DMS53 treated with DMSO at 0.1 percent for 48 hours (cell line): ENCODE results near the gene C19orf67.
"Not testable (repeated sequence)": the region's sequence is repeated elsewhere in the genome, so short reads cannot be mapped to it uniquely, and the experiment has no call there.

ENCODE experiments used
- DNase-seq: peaks from one replicate; lab custom pipeline; 2025; ENCODE audit not compliant: unreplicated experiment; lab: John Stamatoyannopoulos, UW

Gene C19orf67

GRCh38 chr19:14058182-14059092 lies 27.1 kb downstream of the C19orf67 start:
- no peak for DNase-seq

DNA sequence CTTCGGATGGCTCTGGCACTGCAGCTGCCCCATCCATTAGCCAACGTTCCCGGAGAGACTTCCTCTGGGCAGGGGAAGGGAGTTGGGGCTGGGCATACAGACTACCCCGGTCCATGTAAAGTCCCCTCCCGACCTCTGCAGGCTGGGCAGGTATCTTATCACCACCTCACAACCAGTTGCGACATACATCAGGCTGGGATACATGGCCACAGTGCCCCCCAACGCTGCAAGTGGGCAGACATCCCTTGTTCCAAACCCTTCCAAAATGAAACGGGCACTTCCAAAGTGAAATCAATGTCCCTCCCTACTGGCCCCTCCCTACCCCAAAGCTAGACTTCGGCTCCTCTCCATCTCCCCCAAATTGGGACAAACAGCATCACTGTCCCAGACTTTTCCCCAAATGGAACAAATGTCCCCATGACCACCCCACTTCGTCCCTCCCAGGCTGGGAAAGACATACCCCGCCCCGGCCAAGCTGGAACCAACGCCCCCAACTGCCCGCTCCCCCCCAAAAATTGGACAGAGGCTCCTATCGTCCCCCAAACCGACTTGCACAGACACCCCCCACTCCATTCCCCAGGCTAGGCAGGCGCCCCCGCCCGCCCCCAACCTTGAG lies 28.7 kb downstream of the C19orf67 start:
- no peak for DNase-seq

- DNase-seq, result no peak
Observed at GRCh38 chr19:14056069-14056666, 29.4 kb downstream of the C19orf67 start.

DNA sequence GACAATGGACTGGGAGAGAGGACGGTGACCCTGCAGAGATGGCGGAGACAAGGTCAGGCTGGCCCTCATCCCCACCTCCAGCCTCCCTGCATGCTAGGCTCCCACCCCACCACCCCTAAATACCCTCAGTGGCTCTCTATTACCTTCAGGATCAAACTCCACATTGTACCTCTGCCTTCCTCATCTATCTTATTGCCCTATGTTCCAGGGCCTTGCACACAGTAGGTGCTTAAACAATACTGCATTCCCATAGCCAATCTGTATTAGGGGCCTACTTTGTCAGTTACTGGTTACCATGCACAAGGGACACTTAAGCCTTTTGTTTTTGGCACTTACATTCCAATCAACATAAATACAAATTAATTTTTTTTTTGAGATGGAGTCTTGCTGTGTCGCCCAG lies 30.2 kb downstream of the C19orf67 start:
- no peak for DNase-seq

DNA sequence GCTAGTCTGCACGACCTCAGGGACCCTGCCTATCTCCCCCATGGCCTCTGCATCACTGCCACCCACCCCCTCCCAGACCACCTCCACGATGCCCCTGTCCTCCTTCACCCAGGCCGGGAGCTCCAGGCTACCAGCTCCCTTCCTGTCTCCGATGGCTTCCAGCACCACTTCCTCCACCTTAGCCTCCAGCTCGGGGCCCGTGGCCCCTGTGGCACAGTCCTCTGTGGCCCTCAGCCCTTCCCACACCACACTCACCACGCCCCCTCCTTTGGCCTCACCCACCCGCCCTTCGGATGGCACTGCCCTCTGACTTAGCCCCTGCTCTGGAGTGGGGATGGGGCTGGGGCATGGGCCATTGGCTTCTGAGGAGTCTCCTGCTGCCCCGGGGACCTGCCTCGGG lies 30.9 kb downstream of the C19orf67 start:
- DNase-seq, result no peak

DNA sequence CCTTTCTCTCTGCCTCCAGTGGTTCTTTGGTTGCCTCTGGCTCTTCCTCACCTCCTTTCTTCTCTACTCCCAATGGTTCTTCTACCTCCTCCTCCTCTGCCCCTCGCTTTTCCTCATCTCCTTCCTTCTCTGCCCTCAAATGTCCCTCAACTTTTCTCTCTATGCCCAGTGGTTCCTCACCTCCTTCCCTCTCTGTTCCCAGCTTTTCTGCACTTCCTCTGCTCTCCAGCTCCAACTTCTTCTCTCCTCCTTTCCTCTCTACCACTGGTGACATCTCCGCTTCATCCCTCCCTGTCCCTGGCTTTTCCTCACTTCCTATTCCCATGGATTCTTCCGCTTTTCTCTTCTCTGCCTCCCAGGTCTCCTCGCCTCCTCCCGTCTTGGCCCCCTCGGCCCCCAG lies 31.5 kb downstream of the C19orf67 start:
- no peak for DNase-seq

- no peak for DNase-seq
Observed at GRCh38 chr19:14053500-14053899, 32.1 kb downstream of the C19orf67 start.

- DNase-seq, result no peak
Observed at GRCh38 chr19:14053032-14053431, 32.6 kb downstream of the C19orf67 start.

GRCh38 chr19:14052470-14052869 lies 33.1 kb downstream of the C19orf67 start:
- no peak for DNase-seq

DNA sequence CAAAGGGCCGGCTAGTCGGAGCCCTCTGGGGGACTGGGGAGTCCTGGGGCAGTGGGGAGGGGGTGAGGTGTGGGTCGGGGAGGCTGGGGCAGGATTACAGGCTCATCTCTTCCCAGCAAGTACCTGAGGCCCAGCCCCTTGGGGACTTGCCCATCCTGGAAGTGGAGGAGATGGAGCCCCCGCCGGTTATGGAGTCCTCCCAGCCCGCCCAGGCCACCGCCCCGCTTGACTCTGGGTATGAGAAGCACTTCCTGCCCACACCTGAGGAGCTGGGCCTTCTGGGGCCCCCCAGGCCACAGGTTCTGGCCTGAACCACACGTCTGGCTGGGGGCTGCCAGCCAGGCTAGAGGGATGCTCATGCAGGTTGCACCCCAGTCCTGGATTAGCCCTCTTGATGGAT lies 33.6 kb downstream of the C19orf67 start:
- DNase-seq, result no peak

DNA sequence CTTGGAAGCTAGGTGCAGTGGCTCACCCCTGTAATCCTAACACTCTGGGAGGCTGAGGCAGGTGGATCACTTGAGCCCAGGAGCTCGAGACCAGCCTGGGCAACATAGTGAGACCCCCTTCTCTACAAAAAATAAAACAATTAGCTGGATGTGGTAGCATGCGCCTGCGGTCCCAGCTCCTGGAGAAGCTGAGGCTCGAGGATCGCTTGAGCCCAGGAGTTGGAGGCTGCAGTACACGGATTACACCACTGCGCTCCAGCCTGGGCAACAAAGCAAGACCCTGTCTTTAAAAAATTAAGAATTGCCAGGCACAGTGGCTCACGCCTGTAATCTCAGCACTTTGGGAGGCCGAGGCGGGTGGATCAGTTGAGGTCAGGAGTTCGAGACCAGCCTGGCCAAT lies 34.6 kb downstream of the C19orf67 start:
- not testable (repeated sequence) for DNase-seq

DNA sequence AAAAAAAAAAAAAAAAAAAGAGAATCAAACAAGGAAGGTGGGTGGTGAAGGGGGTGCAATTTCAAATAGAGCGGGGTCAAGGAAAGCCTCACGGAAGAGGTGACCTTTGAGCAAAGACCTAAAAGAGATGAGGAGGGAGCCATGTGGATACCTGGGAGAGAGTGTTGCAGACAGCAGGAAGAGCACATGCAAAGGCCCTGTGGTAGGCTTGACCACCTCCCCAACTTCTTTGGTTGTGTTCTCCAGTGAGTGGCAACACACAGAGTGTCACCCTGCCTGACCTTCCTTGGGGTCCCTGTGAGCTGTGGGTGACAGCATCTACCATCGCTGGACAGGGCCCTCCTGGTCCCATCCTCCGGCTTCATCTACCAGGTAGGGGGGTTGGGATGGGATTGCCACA lies 35.1 kb downstream of the C19orf67 start:
- no peak for DNase-seq

GRCh38 chr19:14048443-14049153 lies 37.0 kb downstream of the C19orf67 start:
- DNase-seq, result peak; percentile 27

DNA sequence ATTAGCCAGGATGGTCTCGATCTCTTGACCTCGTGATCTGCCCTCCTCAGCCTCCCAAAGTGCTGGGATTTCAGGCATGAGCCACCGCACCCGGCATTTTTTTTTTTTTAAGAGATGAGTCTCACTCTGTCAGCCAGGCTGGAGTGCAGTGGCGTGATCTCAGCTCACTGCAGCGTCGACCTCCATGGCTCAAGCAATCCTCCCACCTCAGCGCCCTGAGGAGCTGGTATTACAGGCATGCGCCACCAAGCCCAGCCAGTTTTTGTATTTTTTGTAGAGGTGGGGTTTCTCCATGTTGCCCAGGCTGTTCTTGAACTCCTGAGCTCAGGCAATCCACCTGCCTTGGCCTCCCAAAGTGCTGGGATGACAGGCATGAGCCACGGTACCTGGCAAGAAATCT lies 37.7 kb downstream of the C19orf67 start:
- DNase-seq, result not testable (repeated sequence)

DNA sequence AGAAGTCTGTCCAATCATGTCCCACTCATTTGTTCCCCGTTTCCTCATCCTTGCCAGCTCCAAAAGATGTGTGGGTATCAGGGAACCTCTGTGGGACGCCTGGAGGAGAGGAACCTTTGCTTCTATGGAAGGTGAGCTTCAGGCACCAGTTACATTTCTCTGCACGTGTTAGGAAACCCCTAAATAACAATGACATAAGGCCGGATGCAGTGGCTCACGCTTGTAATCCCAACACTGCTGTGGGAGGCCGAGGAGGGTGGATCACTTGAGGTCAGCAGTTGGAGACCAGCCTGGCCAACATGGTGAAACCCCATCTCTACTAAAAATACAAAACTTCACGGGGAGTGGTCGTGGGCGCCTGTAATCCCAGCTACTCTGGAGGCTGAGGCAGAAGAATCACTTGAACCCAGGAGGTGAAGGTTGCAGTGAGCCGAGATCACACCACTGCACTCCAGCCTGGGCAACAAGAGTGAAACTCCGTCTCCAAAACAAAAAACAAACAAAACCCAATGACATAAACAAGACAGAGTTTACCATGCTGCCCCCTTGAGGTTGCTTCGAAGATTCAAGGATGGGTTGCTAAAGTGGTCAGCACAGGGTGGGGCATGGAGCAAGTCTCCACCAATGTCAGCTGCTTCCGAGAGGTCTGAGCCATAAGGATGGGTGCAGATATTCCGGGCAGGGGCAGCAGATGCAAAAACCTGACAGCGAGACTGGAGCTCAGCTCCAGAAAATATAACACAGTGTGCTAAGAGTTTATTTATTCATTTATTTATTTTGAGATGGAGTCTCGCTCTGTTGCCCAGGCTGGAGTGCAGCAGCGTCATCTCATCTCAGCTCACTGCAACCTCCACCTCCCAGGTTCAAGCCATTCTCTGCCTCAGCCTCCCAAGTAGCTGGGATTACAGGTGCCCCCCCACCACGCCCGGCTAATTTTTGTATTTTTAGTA lies 42.6 kb downstream of the C19orf67 start:
- DNase-seq, result not testable (repeated sequence)

GRCh38 chr19:14039181-14039580 lies 46.4 kb downstream of the C19orf67 start:
- no peak for DNase-seq

DNA sequence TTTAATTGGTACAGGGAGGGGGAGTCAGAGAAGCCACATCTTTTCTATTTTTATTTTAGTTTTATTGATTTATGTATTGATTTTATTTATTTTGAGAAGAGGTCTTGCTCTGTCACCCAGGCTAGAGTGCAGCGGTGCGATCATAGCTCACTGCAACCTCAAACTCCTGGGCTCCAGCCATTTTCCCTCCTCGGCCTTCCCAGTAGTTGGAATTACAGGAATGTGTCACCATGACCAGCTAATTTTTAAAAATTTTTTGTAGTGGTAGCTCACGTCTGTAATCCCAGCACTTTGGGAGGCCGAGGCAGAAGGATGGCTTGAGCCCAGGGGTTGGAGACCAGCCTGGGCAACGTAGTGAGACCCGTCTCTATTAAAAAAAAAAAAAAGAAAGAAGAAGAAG lies 49.9 kb downstream of the C19orf67 start:
- no peak for DNase-seq

DNA sequence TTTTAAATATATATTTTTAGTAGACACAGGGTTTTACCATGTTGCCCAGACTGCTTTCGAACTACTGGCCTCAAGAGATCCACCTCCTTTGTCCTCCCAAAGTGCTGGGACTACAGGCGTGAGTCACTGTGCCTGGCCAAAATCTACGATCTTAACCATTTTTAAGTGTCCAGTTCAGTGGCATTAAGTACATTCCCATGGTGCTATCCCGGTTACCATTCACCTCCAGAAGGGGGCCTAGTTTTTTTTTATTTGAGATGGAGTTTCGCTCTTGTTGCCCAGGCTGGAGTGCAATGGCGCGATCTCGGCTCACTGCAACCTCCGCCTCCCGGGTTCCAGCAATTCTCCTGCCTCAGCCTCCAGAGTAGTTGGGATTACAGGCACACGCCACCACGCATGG lies 50.4 kb downstream of the C19orf67 start:
- not testable (repeated sequence) for DNase-seq

DNA sequence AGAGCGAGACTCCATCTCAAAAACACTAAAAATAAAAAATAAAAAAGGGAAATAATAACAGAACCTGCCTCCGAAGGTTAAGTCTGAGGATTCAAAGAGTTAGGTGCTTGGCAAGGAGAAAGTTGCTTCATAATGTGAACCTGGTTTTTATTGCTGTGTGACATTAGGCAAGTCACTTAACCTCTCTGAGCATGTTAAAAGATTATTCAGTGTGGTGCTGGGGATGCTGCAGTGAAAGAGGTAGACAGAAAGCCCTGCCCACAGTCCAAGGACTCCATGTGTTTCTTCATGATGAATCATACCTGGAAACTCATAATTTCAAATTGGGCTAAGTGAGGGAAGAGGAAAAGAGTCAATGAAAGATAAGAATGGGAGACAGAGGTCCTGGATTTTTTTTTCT lies 51.6 kb downstream of the C19orf67 start:
- no peak for DNase-seq

GRCh38 chr19:14031719-14032480 lies 53.7 kb downstream of the C19orf67 start, which contains the start of gene IL27RA:
TSS of gene IL27RA (plus strand) at chr19:14031762. CDS start at chr19:14031873, 111 bp downstream.
- no peak for DNase-seq
